ENCODE data around the gene MRTFA. TPM values are rescaled to one million over a fixed set of nuclear protein-coding genes. Genes with fewer than 3 reads are reported as not detected.

Gene MRTFA
- total RNA-seq, 2 experiments from 2014 or later, result 44.1 to 45.5 TPM

DNA sequence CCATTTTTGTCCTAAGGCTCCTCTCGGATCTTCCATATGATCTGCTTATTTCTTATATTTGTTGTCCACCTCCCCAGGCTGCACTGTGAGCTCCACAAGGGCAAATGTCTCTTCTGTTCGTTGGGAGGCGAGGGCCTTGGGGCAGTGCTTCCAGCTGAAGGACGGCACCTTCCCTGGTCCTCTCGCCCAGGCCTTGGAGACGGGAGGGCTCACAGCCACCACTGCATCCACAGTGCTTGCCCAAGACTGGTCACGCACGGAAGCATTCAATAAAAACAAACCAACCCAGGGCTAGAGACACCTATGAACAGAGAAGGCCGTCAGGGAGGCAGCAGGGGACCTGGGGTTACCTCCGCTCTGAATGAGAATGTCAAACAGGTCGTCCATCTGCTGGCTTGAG, 219.9 kb downstream of the MRTFA start:
- Mint-ChIP-seq H3K27me3 (no peaks in the 10 kb centered on the region), H3K36me3 (peaks cover 10% of the 10 kb centered on the region), H3K27ac (peak overlapping the region; percentile 75), H3K4me1 (ENCODE audit: low read depth) (peaks cover 19% of the 10 kb centered on the region), H3K9me3 (no peaks in the 10 kb centered on the region), H3K4me3 (no peak overlapping the region)
- intact Hi-C loops (cut with micrococcal nuclease), result no loop called here
- ChIA-PET POLR2A (no interaction called here), CTCF (interaction anchor here (0.6 kb wide), 1 partner anchor 354 kb away, joined by 3 read pairs; no protein-coding TSS in a partner anchor)
- no peak for DNase-seq

DNA sequence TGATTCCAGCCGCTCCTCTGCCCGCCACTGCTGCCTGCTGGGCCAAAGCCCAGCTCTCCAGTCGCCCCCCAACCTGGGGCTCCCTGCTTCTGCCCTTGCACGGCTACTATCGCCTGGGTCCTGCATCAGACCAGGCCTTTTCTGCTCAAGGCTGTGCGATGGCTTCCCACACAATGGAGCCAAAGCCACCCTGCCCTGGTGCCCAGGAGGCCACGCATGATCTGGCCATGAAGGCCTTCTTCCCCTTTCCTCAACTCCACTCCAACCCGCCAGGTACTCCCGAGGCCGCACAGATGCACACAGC, 220.3 kb downstream of the MRTFA start:
- Mint-ChIP-seq H3K27me3 (no peaks in the 10 kb centered on the region), H3K4me3 (peak overlapping the region; percentile 1), H3K9me3 (no peaks in the 10 kb centered on the region), H3K4me1 (ENCODE audit: low read depth) (peaks cover 19% of the 10 kb centered on the region), H3K36me3 (peaks cover 14% of the 10 kb centered on the region), H3K27ac (peak overlapping the region; percentile 75)
- ChIA-PET CTCF (interaction anchor here (0.6 kb wide), 1 partner anchor 355 kb away, joined by 3 read pairs; no protein-coding TSS in a partner anchor), POLR2A (no interaction called here)
- intact Hi-C loops (cut with micrococcal nuclease), result no loop called here
- no peak for DNase-seq

DNA sequence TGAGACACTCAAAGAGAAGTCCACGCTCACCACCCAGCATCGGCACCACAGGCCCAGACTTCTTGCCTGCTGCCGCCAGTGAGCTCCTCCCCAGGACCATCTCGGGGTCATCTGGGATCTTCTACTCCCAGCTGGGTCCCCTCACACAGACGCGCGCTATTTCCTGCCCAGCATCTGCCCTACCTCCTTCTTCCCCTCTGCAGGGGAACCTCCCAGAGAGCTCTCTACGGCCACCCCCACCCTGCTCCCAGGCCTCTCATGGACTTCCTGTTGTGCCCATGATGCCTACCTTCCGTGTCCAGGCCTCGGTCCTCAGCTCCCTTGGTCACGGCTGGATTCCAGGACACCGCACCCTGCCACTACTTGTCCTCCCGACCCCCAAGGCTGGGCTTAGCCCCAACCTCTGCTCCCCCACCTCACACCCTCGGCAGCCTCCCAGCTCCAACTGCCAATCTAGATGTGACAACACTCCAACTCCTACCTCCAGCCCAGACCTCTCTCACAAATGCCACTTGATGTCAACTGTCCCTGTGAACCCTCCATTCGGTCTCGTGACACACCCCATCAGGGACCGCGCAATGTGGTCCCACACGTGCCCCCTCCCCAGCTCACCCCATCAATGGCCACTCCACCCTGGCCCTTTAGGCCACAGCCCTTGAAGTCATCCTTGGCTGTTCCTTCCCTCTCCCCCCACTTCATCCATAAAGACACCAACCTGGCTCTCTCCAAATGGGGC, 220.8 kb downstream of the MRTFA start:
- ChIA-PET POLR2A (interaction anchor here (0.7 kb wide), 1 partner anchor 288 kb away, joined by 3 read pairs; no protein-coding TSS in a partner anchor), CTCF (interaction anchor here (0.6 to 0.8 kb wide), 2 partner anchors 296 to 355 kb away, joined by 3 to 4 read pairs; no protein-coding TSS in a partner anchor)
- H3K27ac Mint-ChIP-seq, result peak overlapping the region; percentile 75
- H3K36me3 Mint-ChIP-seq, result peaks cover 14% of the 10 kb centered on the region
- DNase-seq, result no peak
- peak overlapping the region; percentile 1 for H3K4me3 Mint-ChIP-seq
- no peaks in the 10 kb centered on the region for H3K27me3 Mint-ChIP-seq
- intact Hi-C loops (cut with micrococcal nuclease), result no loop called here
- H3K4me1 Mint-ChIP-seq (ENCODE audit: low read depth), result peaks cover 19% of the 10 kb centered on the region
- no peaks in the 10 kb centered on the region for H3K9me3 Mint-ChIP-seq

DNA sequence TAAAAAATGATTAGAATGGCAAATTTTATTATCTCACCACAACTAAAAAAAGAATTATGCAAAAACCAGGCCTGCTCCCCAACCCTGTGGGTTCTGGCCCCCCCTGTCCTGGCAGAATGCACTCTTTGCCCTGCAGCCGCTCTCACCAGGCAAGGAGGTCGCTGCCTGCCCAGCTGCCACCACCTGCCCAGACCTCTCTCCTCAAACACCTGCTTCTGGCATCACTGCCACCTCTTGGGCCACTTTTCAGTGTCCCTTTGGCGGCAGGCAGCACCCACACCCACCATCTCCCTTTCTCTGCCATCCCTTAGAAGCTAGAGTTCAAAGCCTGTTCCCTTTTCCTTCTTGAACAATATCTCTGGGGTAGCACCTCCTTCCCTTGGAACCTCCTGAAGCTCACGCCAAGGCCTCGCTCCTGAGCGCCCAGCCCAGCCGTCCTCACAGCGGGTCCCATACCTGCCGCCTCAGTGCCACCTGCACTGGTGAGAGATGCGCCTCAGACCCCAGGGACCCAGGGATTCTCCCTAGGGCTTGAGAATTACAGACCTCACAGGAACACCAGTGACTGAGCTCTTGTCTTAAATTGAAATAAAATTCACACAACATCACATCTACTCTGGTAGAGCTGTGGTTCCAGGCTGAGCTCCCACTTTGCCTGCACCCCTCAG, 221.5 kb downstream of the MRTFA start:
- Mint-ChIP-seq H3K4me3 (no peak overlapping the region), H3K4me1 (ENCODE audit: low read depth) (peaks cover 19% of the 10 kb centered on the region), H3K36me3 (peaks cover 13% of the 10 kb centered on the region), H3K27me3 (no peaks in the 10 kb centered on the region), H3K27ac (peak overlapping the region; percentile 75), H3K9me3 (no peaks in the 10 kb centered on the region)
- DNase-seq, result no peak
- CTCF ChIA-PET, result interaction anchor here (0.8 kb wide), 1 partner anchor 297 kb away, joined by 4 read pairs; no protein-coding TSS in a partner anchor
- intact Hi-C loops (cut with micrococcal nuclease), result no loop called here
- POLR2A ChIA-PET, result interaction anchor here (0.7 kb wide), 1 partner anchor 287 kb away, joined by 3 read pairs; no protein-coding TSS in a partner anchor

DNA sequence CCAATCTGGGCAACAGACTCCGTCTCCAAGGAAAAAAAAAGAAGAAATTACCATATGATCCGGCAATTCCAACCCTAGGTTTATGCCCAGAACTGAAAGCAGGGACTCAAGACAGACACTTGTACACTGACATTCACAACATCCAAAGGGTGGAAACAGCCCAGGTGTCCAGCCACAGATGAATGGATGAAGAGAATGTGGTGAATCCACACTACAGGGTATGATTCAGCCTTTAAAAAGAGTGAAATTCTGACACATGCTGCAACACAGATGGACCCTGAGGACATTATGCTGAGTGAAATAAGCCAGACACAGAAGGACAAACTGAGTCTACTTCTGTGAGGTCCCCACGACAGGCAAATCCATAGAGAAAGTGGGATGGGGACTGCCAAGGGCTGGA, 222.2 kb downstream of the MRTFA start:
- no peak overlapping the region for H3K4me3 Mint-ChIP-seq

DNA sequence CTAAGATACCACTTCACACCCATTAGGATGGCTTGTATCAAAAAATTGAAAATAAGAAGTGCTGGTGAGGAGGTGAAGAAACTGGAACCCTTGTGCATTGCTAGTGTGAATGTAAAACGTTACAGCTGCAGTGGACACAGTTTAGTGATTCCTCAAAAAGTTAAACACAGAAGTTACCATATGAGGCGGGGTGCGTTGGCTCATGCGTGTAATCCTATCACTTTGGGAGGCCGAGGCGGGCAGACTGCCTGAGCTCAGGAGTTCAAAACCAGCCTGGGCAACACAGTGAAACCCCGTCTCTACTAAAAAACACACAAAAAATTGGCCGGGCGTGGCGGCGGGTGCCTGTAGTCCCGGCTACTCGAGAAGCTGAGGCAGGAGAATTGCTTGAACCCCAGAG, 222.6 kb downstream of the MRTFA start:
- intact Hi-C loops (cut with micrococcal nuclease), result no loop called here

More for the DNA sequence above, 222.2 kb downstream of the MRTFA start:
- Mint-ChIP-seq H3K36me3 (peaks cover 10% of the 10 kb centered on the region), H3K9me3 (no peaks in the 10 kb centered on the region), H3K27me3 (no peaks in the 10 kb centered on the region), H3K27ac (peak overlapping the region; percentile 75), H3K4me1 (ENCODE audit: low read depth) (peaks cover 19% of the 10 kb centered on the region)
- intact Hi-C loops (cut with micrococcal nuclease), result no loop called here
- ChIA-PET POLR2A (no interaction called here), CTCF (no interaction called here)
- DNase-seq, result no peak

DNA sequence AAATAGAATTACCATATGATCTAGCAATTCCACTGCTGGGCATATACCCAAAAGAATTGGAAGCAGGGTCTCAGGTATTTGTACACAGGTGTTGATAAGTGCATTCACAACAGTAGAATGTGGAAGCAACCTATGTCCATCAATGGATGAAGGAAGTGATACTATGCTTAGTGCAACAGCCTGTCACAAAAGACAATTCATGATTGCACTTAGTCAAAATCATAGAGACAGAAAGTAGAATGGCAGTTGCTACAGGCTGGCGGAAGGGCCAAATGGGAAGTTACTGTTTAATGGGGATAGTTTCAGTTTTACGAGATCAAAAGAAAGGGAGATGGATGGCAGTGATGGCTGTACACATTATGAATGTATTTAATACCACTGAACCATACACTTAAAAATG, 224.1 kb downstream of the MRTFA start:
- POLR2A ChIA-PET, result no interaction called here
- peak overlapping the region; percentile 35 for H3K27ac Mint-ChIP-seq

More for the DNA sequence above, 222.6 kb downstream of the MRTFA start:
- Mint-ChIP-seq H3K36me3 (peaks cover 10% of the 10 kb centered on the region), H3K27ac (peak overlapping the region; percentile 75), H3K27me3 (no peaks in the 10 kb centered on the region), H3K4me3 (no peak overlapping the region), H3K4me1 (ENCODE audit: low read depth) (peaks cover 19% of the 10 kb centered on the region), H3K9me3 (no peaks in the 10 kb centered on the region)
- ChIA-PET POLR2A (no interaction called here), CTCF (no interaction called here)
- DNase-seq, result no peak

DNA sequence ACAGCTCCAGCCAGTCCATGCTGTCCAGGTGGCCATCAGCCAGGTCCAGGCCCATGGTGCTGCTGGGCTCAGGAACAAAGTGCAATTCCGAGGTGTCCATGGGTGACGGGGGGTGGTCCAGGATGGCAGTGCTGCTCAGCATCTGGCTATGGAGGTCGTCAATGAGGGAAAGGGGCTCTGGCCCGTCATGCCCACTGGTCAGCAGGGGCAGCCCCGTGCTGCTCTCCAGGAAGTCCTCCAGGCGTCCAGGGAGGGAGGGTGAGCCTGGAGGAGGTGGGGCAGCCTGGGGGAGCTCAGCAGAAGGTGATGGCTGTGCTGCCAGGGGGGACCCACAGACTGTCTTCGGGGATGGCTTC, 225.0 kb downstream of the MRTFA start:
- CTCF ChIA-PET, result interaction anchor here (1.0 to 1.5 kb wide), 2 partner anchors 9 to 12 kb away, joined by 3 read pairs; no protein-coding TSS in a partner anchor
- peaks cover 17% of the 10 kb centered on the region for H3K4me1 Mint-ChIP-seq (ENCODE audit: low read depth)
- no peak overlapping the region for H3K27ac Mint-ChIP-seq
- POLR2A ChIA-PET, result no interaction called here
- no peaks in the 10 kb centered on the region for H3K27me3 Mint-ChIP-seq
- H3K9me3 Mint-ChIP-seq, result no peaks in the 10 kb centered on the region
- DNase-seq, result no peak
- intact Hi-C loops (cut with micrococcal nuclease), result no loop called here
- H3K36me3 Mint-ChIP-seq, result peaks cover 13% of the 10 kb centered on the region
- H3K4me3 Mint-ChIP-seq, result no peak overlapping the region

More for the DNA sequence above, 224.1 kb downstream of the MRTFA start:
- Mint-ChIP-seq H3K9me3 (no peaks in the 10 kb centered on the region), H3K36me3 (peaks cover 13% of the 10 kb centered on the region), H3K4me3 (no peak overlapping the region), H3K4me1 (ENCODE audit: low read depth) (peaks cover 19% of the 10 kb centered on the region), H3K27me3 (no peaks in the 10 kb centered on the region)
- intact Hi-C loops (cut with micrococcal nuclease), result no loop called here
- CTCF ChIA-PET, result no interaction called here
- no peak for DNase-seq

DNA sequence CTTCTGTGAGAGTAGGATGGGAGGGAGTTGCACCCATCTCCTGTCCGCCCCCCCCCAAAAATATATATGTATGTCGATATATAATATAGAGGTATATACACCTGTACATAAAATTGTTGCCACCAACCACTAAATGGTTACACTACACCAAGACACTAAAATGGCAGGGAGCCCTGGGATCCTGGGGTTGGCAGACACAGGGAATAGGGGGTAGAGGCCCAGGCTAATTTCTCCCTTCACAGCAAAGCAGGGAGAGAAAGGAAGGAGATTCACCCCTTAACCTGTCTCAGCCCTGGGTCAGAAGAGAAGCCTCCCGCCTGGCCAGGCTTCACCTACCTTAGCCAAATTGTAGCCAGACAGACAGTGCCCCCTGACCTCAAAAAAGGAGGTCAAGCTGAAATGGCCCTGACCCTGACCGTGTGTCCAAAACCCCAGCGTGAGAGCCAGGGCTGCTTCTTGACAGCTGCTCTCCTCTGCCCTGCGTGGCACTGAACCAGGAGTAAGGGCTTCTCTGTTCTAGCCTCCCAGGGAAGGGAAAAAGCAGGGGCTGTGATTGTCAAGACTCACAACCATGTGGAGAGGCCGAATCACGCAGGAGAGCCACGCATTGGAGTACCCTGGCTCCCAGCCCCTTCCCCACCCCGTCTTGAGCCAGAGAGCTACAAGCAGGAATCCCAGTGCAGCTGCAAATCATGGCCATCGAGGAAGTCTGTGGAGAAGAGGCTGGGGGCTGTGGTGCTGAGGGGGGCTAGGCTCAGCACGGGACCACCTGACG, 225.6 kb downstream of the MRTFA start:
- POLR2A ChIA-PET, result no interaction called here
- Mint-ChIP-seq H3K4me1 (ENCODE audit: low read depth) (peaks cover 12% of the 10 kb centered on the region), H3K9me3 (no peaks in the 10 kb centered on the region), H3K27me3 (no peaks in the 10 kb centered on the region), H3K4me3 (no peak overlapping the region), H3K27ac (no peak overlapping the region), H3K36me3 (peaks cover 13% of the 10 kb centered on the region)
- intact Hi-C loops (cut with micrococcal nuclease), result no loop called here
- CTCF ChIA-PET, result interaction anchor here (1.0 to 1.5 kb wide), 2 partner anchors 8 to 11 kb away, joined by 3 read pairs; no protein-coding TSS in a partner anchor
- DNase-seq, result no peak

DNA sequence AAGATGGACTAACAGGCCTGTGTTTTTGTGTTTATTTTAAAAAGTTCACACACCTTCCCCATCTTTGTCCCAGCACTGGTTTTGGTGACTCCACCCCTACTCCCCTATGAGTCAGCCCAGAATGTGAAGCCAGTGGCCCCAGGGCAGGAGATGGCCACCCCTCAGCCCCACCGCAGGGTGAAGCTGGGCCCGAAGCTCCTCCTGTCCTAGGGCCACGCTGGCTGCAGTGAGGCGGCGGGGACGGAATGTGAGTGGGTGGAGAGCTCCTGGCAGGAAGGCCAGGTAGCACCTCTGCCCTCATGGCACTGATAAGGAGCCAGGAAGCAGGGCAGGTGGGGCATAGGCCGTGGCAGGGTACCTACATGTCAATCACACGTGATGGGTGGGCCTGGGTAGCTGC, 226.2 kb downstream of the MRTFA start:
- H3K36me3 Mint-ChIP-seq, result peaks cover 13% of the 10 kb centered on the region
- no peak for DNase-seq
- intact Hi-C loops (cut with micrococcal nuclease), result no loop called here
- peaks cover 5% of the 10 kb centered on the region for H3K4me1 Mint-ChIP-seq (ENCODE audit: low read depth)
- H3K9me3 Mint-ChIP-seq, result no peaks in the 10 kb centered on the region
- peak overlapping the region; percentile 5 for H3K27ac Mint-ChIP-seq
- ChIA-PET CTCF (interaction anchor here (1.0 to 1.5 kb wide), 2 partner anchors 8 to 11 kb away, joined by 3 read pairs; no protein-coding TSS in a partner anchor), POLR2A (no interaction called here)
- H3K4me3 Mint-ChIP-seq, result no peak overlapping the region
- H3K27me3 Mint-ChIP-seq, result no peaks in the 10 kb centered on the region

DNA sequence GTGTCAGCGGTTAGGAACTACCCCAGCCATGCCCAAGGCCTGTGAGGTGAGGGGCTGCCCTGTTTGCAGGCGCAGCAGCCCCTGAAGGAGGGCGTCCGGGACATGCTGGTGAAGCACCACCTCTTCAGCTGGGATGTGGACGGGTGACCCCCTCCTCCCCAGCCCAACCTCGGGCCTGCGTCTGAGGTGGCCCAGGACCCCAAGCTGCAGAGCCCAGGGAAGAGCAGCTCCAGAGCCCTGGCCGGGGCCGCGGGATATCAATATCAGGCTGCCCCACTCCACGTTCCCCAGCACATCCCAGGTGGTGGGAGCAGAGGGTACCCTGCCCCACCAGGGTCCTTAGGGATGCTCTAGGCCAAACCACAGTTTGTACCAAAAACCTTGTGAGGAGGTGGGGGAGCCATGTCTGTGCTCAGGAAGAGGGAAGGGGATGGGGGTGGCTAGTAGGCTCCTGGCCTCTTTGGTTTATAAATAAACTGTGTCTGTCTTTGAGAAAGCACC, 226.9 kb downstream of the MRTFA start:
- POLR2A ChIA-PET, result no interaction called here
- no peak overlapping the region for H3K27ac Mint-ChIP-seq
- no peaks in the 10 kb centered on the region for H3K27me3 Mint-ChIP-seq
- H3K4me1 Mint-ChIP-seq (ENCODE audit: low read depth), result peaks cover 4% of the 10 kb centered on the region
- CTCF ChIA-PET, result interaction anchor here (0.7 kb wide), 1 partner anchor 27 kb away, joined by 3 read pairs; no protein-coding TSS in a partner anchor
- no peak overlapping the region for H3K4me3 Mint-ChIP-seq
- no peak for DNase-seq
- H3K36me3 Mint-ChIP-seq, result peaks cover 13% of the 10 kb centered on the region
- H3K9me3 Mint-ChIP-seq, result no peaks in the 10 kb centered on the region
- intact Hi-C loops (cut with micrococcal nuclease), result no loop called here

Measured in activated CD4-positive, alpha-beta memory T cell treated with anti-CD3 and anti-CD28 coated beads for 36 hours (primary cell).